Activated T-cell treated with anti-CD3 and anti-CD28 coated beads for 1 hour (primary cell): ENCODE measurements around the gene ICAM3.

Experiments
- DNase-seq: peaks from one replicate; pipeline ENCODE4 v3.0.0-alpha.2; 2020; ENCODE audit warnings: low read depth

Gene ICAM3

DNA sequence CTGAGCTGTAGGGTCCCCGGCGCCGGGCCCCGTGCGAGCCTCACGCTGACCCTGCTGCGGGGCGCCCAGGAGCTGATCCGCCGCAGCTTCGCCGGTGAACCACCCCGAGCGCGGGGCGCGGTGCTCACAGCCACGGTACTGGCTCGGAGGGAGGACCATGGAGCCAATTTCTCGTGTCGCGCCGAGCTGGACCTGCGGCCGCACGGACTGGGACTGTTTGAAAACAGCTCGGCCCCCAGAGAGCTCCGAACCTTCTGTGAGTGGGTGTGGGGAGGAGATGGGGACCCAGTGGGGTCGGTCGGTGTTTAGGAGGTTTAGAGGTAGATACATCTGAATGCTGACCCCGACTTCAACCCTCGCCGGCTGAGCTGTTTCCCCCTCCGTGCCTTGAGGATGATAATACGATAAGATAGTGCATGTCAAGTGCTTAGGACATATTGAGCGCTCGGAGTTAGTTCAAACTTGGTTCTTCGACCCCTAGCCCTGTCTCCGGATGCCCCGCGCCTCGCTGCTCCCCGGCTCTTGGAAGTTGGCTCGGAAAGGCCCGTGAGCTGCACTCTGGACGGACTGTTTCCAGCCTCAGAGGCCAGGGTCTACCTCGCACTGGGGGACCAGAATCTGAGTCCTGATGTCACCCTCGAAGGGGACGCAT is 47.7 kb downstream of the ICAM3 start:
- no peak for DNase-seq

DNA sequence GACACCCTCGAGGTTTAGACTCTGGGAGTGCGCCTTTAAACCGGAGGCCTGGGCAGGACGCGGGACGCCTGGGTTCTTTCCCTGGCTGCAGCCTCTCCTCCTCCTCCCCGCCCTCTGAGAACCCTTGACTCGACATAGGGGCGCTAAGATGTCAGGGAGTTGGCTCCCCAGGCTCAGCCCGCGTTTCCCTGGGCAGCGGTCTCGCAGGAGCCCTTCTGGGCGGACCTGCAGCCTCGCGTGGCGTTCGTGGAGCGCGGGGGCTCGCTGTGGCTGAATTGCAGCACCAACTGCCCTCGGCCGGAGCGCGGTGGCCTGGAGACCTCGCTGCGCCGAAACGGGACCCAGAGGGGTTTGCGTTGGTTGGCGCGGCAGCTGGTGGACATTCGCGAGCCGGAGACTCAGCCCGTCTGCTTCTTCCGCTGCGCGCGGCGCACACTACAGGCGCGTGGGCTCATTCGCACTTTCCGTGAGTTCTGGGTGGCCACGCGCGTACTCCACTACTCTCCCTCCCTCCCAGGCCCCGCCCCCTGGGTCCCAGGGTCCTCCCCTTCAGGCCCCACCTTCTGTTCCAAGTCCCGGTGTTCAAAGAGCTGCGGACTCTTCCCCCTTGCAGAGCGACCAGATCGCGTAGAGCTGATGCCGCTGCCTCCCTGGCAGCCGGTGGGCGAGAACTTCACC is 48.4 kb downstream of the ICAM3 start:
- DNase-seq: no peak

GRCh38 chr19:10290357-10290875 is 49.0 kb downstream of the ICAM3 start:
- no peak for DNase-seq

DNA sequence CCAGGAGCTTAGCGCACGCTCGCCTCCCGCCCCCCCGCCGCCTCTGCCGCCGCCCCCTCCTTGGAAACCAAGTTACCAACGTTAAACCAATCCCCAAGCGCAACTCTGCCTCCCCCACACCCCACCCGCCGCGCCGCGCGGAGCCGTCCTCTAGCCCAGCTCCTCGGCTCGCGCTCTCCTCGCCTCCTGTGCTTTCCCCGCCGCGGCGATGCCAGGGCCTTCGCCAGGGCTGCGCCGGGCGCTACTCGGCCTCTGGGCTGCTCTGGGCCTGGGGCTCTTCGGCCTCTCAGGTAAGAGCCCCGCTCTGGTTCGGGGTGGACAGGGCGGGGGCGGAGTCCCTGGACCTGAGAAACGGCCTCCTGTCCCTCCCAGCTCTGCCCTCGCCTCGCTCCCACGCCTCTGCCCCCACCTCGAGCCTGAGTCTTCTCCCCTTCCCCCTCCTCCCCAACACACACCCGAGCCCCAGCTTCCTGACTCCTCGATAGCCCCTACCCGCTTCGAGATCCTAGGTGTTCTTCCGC is 49.5 kb downstream of the ICAM3 start, which contains the start of gene ICAM5:
Gene ICAM5 (plus strand): TSS at position 117 of the 521 bp plus-strand sequence. CDS start 92 bp downstream, at position 209.
- DNase-seq: no peak

- DNase-seq: peak; percentile 46
Observed at GRCh38 chr19:10289167-10289835, 50.1 kb downstream of the ICAM3 start.

- DNase-seq: no peak
Observed at GRCh38 chr19:10288662-10289166, 50.7 kb downstream of the ICAM3 start.

GRCh38 chr19:10286803-10287737 is 52.4 kb downstream of the ICAM3 start, which contains the start of gene ICAM4:
ICAM4 (plus strand) TSS chr19:10286955; CDS start chr19:10287013, 58 bp downstream.
- DNase-seq: no peak

DNA sequence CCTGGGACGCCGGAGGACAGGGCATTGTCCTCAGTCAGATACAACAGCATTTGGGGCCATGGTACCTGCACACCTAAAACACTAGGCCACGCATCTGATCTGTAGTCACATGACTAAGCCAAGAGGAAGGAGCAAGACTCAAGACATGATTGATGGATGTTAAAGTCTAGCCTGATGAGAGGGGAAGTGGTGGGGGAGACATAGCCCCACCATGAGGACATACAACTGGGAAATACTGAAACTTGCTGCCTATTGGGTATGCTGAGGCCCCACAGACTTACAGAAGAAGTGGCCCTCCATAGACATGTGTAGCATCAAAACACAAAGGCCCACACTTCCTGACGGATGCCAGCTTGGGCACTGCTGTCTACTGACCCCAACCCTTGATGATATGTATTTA is 54.0 kb downstream of the ICAM3 start:
- no peak for DNase-seq

DNA sequence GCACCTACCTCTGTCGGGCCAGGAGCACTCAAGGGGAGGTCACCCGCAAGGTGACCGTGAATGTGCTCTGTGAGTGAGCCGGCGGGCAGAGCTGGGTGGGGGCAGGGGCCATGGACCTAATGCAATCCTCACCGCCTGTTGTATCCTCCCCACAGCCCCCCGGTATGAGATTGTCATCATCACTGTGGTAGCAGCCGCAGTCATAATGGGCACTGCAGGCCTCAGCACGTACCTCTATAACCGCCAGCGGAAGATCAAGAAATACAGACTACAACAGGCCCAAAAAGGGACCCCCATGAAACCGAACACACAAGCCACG is 54.5 kb downstream of the ICAM3 start:
- DNase-seq: no peak

DNA sequence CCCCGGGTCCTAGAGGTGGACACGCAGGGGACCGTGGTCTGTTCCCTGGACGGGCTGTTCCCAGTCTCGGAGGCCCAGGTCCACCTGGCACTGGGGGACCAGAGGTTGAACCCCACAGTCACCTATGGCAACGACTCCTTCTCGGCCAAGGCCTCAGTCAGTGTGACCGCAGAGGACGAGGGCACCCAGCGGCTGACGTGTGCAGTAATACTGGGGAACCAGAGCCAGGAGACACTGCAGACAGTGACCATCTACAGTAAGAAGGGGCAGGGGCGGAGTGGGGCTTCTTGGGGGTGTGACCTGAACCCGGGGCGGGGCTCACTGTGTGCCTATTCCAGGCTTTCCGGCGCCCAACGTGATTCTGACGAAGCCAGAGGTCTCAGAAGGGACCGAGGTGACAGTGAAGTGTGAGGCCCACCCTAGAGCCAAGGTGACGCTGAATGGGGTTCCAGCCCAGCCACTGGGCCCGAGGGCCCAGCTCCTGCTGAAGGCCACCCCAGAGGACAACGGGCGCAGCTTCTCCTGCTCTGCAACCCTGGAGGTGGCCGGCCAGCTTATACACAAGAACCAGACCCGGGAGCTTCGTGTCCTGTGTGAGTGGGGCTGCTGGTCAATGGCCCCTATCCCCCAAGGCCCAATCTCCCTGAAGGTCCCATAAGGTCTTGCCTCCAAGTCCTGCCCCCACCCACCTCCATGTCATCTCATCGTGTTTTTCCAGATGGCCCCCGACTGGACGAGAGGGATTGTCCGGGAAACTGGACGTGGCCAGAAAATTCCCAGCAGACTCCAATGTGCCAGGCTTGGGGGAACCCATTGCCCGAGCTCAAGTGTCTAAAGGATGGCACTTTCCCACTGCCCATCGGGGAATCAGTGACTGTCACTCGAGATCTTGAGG is 55.1 kb downstream of the ICAM3 start:
- no peak for DNase-seq
